Pancreas (tissue), 10 donors: ENCODE data around the gene HHATL. TPM values are rescaled to one million over a fixed set of nuclear protein-coding genes. Genes with fewer than 3 reads are reported as not detected.

Experiments used
- ATAC-seq, 4 donors: fragments of 200-7000 bp; cut with Tn5 transposase; one replicate each; pipeline versions ENCODE4 v1.8.0 to v1.9.1; 2020; ENCODE audit warnings: mild to moderate bottlenecking in 4 of 4, moderate library complexity in 4 of 4
- DNase-seq, 6 donors: peaks; one replicate each; pipeline ENCODE4 v3.0.0-alpha.2; 2020
- FAIRE-seq: peaks from 2 replicates; lab custom pipeline; 2012; peaks lifted over from hg19 to GRCh38; lab: Jason Lieb, UNC
- H3K27ac ChIP-seq, 4 donors: fragments of 200-600 bp; sonication (generic); 1 replicate in 3 of 4; 2 replicates in 1 of 4; pipeline versions ENCODE4 v1.5.0 to v1.8.0; 2020
- H3K27me3 ChIP-seq, 4 donors: fragments of 200-600 bp; one replicate each; pipeline ENCODE4 v1.8.0; 2021
- H3K36me3 ChIP-seq, 3 donors: fragments of 200-600 bp; sonication (generic) in 1 of 3; one replicate each; pipeline versions ENCODE4 v1.5.0 to v1.8.0; 2020 to 2021
- H3K4me1 ChIP-seq, 3 donors: fragments of 200-600 bp; one replicate each; pipeline ENCODE4 v1.8.0; 2021
- H3K4me3 ChIP-seq, 4 donors: fragments of 200-600 bp; sonication (generic) in 2 of 4; one replicate each; pipeline versions ENCODE4 v1.5.0 to v1.8.0; 2020 to 2021
- H3K9me3 ChIP-seq, 4 donors: fragments of 200-600 bp; one replicate each; pipeline ENCODE4 v1.8.0; 2021
- CTCF ChIP-seq, 4 donors: fragments of 200-600 bp; sonication (generic) in 3 of 4; IDR thresholded peaks; one replicate each; pipeline versions ENCODE4 v1.5.0 to v1.8.0; 2021; ENCODE audit warnings: antibody characterized with exemption in 4 of 4
- WGBS, 2 donors: extraction: QIAGEN DNeasy Blood & Tissue Kit; methylation state at CpG; one replicate each; pipeline ENCODE4 v1.1.7; 2013; 5-methylcytosine and 5-hydroxymethylcytosine counted together
- intact Hi-C, 3 donors: fragments of 100-400 bp; cut with DNase I; formaldehyde crosslinking; loops; one replicate each; pipeline versions ENCODE4 v1.11.1 to v1.14.2; 2022
- polyA plus RNA-seq, 2 donors: library from polyadenylated mRNA; stranded (reverse); fragments of 200-250 nt; gene quantifications; one replicate each; pipeline ENCODE4 v1.2.3, GENCODE V29; 2013
- total RNA-seq, 6 donors: library from RNA; stranded (reverse); fragmentation: NEBNext Ultra II Directional in 4 of 6; extraction: Animal tissue kit (Norgen Biotek cat#: 25700) in 4 of 6; gene quantifications; one replicate each; pipeline versions ENCODE4 v1.2.1 to v1.2.4, GENCODE V29; 2021 to 2023
- donor health status: healthy with polysubstance abuse.
- donor health status: DM: no; HTN: no; CAD: no; lungs with moderate emphysema.
- donor health status: DM: no; HTN: no; CAD: no.
- donor health status: control.
- donor health status: control.
- donor health status: Bipolar disorder and iron deficiency.
- donor health status: DM: yes; HTN: yes; CAD: no.
- donor health status: DM: no; HTN: no; CAD: no.
- donor health status: DM: no; HTN: no; CAD: no.
- donor health status: DM: yes; HTN: yes; CAD: no.

The HHATL gene
- total and polyA plus RNA-seq, 8 donors: 0.42 to 17.8 (median 2.4) TPM; not detected in 1

- no peak overlapping the region for H3K4me3 ChIP-seq
- ATAC-seq (no peak), FAIRE-seq (no peak), DNase-seq (no peak)
- no peak for TF ChIP-seq CTCF (IDR thresholded peaks at IDR 0.05)
- H3K27ac ChIP-seq: no peak overlapping the region
- H3K9me3 ChIP-seq: no peaks in the 10 kb centered on the region
- intact Hi-C loops: no loop called here
- no peaks in the 10 kb centered on the region for H3K36me3 ChIP-seq
- 77 to 81% methylated on average over 4 of the region's 4 CpGs for WGBS, 2 donors
- H3K27me3 ChIP-seq: no peaks in the 10 kb centered on the region
- no peaks in the 10 kb centered on the region for H3K4me1 ChIP-seq
Observed at GRCh38 chr3:42714171-42714852, 11.7 kb upstream of the HHATL start.

GRCh38 chr3:42713747-42714146 lies 11.1 kb upstream of the HHATL start:
- intact Hi-C loops: no loop called here
- no peak for DNase-seq
- ATAC-seq: no peak
- H3K9me3 ChIP-seq: no peaks in the 10 kb centered on the region
- no peak for TF ChIP-seq CTCF (IDR thresholded peaks at IDR 0.05)
- FAIRE-seq: no peak
- no peaks in the 10 kb centered on the region for H3K4me1 ChIP-seq
- no peaks in the 10 kb centered on the region for H3K27me3 ChIP-seq
- no peaks in the 10 kb centered on the region for H3K36me3 ChIP-seq
- H3K4me3 ChIP-seq: no peak overlapping the region
- WGBS, 2 donors: 82 to 97% methylated on average over 2 of the region's 2 CpGs
- H3K27ac ChIP-seq: no peak overlapping the region

GRCh38 chr3:42712688-42713372 lies 10.2 kb upstream of the HHATL start:
- H3K36me3 ChIP-seq: no peaks in the 10 kb centered on the region
- no peaks in the 10 kb centered on the region for H3K27me3 ChIP-seq
- intact Hi-C loops: no loop called here
- DNase-seq (peak in 1 of 6 donors; percentile 7), ATAC-seq (no peak), FAIRE-seq (no peak)
- TF ChIP-seq CTCF (IDR thresholded peaks at IDR 0.05): no peak
- no peaks in the 10 kb centered on the region for H3K9me3 ChIP-seq
- no peaks in the 10 kb centered on the region for H3K4me1 ChIP-seq
- H3K27ac ChIP-seq: no peak overlapping the region
- no peak overlapping the region for H3K4me3 ChIP-seq
- WGBS, 2 donors: 64 to 70% methylated on average over 5 of the region's 5 CpGs

- DNase-seq: peak in 1 of 6 donors; percentile 2
- WGBS, 2 donors: 83 to 86% methylated on average over 4 of the region's 4 CpGs
Observed at GRCh38 chr3:42712344-42712648, 9.7 kb upstream of the HHATL start.

More at GRCh38 chr3:42712344-42712648, 9.7 kb upstream of the HHATL start:
- intact Hi-C loops: no loop called here
- FAIRE-seq (no peak), ATAC-seq (no peak)
- Histone ChIP-seq H3K4me1 (no peaks in the 10 kb centered on the region), H3K36me3 (no peaks in the 10 kb centered on the region), H3K4me3 (no peak overlapping the region), H3K27ac (no peak overlapping the region), H3K27me3 (no peaks in the 10 kb centered on the region), H3K9me3 (no peaks in the 10 kb centered on the region)
- no peak for TF ChIP-seq CTCF (IDR thresholded peaks at IDR 0.05)
